AG20443 (cell line): Measurements from ENCODE around the gene HSPB1.
"Not testable (repeated sequence)": the region's sequence is repeated elsewhere in the genome, so short reads cannot be mapped to it uniquely, and the experiment has no call there.

Experiments used
- DNase-seq: peaks from one replicate; pipeline ENCODE4 v3.0.0; 2012; ENCODE audit warnings: low spot score, mixed read lengths

The HSPB1 gene

DNA sequence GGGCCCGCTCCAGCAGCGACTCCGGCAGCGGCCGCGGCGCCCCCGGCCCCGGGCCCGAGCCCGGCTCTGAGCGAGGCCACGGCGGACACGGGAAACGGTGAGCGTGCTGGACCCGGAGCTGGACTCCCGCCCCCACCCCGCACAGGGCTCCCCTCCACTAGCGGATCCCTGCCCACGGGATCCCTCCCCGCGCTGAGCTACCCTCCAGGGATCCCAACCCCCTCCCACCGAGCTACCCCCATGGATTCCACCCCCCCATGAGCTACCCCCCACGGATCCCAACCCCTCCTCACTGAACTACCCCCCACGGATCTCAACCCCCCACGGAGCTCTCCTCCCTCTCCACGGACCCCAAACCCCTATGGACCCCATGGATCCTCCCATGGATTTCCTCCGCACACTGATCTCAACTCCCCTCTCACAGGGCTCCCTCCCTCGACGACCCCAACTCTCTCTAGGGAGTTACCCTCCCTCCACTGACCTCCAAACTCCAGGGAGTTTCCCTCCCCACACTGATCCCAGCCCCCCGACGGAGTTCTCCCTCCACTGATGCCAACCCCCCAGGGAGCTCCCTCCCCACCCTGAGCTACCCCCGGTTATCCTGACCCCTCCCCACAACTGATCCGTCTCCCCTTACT, 20.6 kb upstream of the HSPB1 start:
- no peak for DNase-seq

DNA sequence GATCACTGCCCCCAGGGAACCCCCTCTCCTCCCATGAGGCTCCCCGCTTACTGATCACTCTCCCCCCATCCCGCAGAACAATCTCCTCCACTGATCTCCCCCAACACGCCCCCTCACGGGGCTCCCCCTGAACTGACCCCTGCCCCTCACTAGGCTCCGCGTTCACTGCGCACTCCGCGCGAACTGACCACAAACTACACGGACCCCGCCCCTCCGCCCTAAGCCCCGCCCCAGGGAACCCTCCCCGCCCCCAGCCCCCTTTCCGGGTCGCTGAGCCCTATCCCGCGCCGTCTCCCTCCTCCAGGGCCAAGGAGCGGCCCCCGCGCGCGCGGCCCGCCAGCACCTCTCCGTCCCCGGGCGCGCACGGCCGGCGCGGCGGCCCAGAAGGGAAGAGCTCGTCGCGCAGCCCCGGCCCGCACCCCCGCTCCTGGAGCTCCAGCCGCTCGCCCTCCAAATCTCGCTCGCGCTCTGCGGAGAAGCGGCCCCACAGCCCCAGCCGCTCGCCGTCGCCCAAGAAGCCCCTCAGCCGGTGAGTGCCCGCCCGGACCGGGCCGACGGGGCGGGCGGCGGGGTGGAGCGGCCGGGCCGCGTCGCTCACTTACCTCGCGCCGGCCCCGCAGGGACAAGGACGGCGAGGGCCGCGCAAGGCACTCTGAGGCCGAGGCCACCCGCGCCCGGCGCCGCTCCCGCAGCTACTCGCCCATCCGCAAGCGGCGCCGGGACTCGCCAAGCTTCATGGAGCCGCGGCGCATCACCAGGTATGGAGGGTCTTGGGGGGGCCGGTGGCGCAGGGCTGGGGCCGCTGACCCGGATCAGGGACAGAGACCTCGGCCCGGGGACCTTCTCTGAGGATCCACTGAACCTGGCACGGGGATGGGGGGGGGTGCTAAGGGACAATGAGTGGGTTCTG, 19.9 kb upstream of the HSPB1 start:
- no peak for DNase-seq

DNA sequence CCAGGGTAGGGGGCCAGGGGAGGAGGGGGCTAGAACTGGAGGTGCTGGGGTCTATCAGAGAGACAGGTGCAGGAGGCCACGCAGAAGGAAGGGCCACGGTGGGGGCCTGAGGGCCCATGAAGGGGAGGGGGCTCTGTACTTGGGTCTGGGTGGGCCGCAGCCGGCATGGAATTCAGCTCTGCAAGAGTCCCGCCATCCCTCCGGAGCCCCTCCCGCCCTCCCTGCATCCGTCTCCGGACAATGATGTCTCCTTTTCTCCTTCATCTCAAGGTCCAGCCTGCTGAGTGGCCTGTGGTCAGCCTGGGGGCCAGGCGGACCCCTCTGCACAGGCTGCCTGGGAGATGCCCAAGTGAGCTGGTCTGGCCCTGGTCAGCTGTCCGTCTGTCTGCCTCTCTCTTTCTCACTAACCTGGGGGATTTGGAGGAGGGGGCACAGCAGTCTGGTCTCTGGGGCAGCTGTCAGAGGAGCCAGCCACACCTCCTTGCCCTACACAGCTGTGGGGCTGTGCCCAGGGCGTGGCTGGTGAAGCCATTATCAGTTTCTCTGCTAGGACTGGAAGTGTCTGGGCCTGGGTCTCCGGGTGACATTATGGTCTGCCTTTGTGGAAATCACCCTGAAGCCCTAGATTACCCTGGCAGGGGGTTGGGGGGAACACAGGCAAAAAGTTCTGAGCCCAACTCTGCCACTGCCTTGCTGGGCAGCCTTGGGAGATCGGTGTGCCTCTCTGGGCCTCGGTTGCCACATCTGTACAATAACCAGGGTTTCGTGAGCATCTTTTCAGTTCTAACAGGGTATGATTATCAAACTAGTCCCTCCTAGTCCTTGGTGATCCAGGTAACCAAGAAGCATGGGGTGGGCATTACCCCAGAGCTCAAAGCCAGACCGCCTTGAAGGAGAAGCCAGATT, 19.0 kb upstream of the HSPB1 start:
- no peak for DNase-seq

DNA sequence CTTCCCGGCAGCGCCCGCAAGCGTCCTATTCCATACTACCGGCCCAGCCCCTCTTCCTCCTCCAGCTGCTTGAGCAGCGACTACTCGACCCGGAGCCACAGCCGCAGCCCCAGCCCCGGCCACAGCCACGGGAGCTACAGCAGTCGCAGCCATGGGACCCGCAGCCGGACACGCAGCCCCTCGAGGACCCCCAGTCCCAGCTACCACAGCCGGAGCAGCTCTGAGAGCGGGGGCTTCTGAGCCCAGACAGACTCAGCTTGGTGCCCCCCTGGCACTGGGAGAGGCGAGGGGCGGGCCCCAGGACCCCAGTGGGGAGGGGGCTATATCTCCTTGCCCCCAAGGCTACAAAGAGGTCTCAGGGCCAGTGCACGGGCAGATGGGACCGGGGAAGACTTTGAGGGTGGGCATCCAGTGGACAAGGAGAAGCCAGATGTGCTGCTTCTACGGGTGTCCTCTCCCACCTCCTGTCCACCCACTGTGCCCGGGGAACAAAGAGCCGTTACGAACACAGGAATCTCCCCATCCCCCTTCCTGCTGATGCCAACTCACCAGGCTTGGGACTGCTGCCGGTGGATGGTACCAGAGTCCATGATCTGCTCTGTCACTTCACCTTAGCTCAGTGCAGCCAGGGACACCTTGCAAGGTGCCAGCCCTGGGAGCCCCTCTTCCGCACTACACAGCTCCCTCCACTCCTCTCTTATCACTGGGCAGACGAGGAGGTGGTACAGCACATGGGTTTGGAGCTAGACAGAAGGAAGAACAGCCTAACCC, 16.7 kb upstream of the HSPB1 start:
- DNase-seq: no peak

DNA sequence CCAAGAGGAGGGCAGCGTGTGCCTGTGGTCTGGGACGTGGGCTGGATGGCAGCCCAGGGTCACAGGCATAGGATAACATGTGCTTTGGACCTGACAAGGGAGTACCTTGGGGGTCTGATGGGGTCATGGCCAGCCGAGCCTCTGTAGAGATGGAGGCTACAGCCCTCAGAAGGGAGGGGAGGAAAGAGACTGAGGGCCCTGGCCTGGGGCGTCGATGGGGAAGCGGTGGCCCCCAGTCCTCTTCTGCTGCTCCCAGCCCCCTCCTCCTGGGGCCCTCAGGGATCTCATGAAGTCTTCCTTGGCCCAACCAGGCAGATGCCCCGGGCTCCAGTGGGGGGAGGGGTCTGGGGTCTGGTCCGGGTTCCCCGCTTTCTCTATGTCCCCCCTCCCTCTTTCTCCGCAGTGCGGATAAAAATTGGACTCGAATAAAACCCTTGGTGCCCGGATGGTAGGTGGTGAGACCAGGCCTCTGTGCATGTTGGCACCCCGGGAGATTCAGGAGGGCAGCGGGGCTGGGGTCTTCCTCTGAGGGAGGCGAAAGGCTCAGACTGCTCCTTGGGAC, 15.6 kb upstream of the HSPB1 start:
- no peak for DNase-seq

DNA sequence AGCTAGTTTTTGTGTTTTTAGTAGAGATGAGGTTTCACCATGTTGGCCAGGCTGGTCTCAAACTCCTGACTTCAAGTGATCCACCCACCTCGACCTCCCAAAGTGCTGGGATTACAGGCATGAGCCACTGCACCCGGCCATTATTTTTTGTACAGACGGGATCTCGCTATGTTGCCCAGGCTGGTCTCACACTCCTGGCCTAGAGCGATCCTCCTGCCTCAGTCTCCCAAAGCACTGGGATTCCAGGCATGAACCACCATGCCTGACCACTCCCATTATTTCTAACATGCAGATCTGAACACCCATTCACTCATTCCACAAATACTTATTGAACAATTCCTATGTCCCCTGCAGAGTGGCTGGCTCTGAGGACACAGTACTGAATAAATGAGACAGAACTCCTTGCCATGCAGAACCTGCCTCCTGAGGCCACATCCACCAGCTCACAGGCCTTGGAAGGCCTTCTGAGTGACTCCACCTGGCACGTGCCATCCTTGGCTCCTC, 11.6 kb upstream of the HSPB1 start:
- DNase-seq: not testable (repeated sequence)

DNA sequence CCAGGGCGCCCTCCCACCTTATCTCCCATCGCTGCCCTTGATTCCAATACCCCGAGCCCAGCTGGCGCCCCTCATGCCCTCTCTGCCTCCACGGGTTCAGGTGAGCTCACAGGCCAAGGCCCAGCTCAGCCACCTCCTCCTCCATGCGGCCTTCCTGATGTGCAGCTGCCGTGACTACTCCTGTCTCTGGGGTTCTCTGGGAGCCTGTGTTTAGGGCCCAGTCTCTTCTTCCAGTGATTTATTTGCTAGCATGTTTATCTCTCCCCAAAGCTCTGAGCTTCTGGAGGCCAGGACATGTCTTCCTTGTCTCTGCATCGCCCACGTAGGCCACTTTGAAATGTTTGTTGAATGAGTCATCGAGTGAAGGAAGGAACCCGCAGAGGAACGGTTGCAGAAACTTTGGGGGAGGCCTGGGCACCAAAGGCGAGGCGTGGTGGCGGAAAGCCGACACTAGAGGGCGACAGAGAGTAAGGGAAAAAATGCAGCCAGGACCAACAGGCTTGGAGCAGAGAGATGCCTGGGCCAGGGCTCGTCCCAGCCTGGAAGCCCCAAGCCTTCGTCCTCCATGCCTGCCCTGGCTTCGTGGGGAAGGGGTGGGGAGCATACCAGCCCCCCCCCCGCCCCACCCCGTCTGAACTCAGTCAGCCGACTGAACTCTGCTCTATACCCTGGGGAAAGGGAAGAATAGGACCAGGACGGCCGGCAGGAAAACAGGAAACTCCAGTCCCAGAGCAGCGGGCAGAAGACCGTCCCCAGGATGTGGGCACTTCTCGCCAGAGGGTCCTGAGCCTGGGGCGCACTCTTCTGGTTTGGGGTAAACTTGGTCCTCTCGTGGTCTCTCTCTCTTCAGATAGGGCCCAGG, 10.9 kb upstream of the HSPB1 start:
- peak; percentile 91 for DNase-seq

DNA sequence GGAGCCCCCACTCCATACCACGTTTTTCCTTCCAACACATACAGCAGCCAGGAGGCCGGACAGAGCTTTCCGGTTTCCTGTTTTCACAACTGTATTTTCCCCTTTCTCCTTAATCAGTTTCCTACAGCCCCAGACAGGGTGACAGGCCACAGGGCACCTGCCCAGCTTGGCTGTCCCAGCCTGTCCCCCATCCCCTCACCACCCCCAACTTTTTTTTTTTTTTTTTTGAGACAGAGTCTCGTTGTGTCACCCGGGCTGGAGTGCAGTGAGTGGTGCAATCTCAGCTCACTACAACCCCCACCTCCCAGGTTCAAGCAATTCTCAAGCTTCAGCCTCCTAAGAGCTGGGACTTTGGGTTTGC, 10.3 kb upstream of the HSPB1 start:
- DNase-seq: no peak

DNA sequence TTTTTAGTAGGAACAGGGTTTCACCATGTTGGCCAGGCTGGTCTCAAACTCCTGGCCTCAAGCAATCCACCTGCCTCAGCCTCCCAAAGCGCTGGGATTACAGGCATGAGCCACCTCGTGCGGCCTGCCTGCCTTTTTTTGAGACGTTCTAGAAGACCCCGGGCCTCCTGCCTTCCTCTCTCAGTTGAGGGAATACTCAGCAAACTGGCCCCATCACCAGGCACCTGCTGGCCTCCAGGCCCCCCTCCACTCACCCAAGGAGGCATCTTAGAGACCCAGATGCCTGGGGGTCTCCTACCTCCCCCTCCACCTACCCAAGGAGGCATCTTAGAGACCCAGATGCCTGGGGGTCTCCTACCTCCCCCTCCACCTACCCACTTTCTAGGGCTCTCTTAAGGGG, 9.6 kb upstream of the HSPB1 start:
- not testable (repeated sequence) for DNase-seq

DNA sequence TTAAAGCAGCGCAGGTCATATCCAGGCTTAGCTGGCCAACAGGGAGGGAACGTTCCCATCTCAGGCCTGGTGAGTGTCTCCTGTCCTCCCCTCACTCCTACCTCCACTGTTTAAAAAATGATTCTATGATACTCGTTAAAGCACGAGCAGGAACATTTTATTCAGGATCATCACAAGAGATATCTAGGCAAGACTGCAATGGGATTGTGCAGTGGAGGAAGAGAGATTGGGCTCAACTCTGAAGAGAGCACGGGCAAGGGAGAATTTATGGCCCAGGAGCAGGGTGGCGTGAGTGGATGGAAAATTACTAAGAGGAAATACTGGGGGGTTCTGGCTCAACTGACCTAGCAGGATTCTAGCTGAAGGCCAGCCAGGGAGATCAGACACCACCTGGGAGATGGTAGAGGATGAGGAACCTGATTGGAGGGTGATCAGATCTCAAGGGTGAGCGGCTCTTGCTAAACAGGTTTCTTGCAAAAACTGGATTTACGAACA, 9.0 kb upstream of the HSPB1 start:
- DNase-seq: no peak

DNA sequence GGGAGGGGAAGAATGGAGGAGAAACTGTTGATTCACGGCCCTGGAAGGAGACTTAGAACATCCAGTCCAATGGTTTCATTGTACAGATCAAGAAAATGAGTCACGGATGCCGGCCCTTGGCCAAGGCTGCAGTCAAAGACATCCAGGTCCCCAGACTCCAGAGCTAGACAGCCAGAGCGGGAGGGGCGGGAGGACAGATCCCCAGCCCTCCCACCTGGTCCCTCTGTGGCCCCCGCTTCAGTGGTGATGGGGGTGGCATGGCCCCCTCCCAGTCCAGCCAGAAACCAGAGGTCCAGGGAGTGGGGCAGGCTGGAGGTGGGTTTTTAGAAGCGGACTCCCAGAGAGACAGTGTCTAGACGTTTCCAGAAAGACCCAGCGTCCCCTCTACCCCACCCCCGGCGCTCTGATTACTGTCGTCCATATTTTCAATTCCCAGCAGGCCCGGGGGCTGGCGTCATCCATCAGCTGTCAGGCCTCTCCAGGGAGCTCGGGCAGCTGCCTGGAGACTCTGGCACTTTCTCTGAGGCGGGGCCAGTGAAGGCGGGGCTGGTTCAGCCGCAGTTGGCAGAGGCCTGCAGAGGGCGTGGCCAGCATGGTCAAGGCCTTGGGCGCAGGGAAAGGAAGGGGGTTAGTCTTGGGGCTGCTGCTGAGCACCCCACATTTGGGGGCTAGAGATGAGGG, 8.0 kb upstream of the HSPB1 start:
- peak; percentile 85 for DNase-seq

DNA sequence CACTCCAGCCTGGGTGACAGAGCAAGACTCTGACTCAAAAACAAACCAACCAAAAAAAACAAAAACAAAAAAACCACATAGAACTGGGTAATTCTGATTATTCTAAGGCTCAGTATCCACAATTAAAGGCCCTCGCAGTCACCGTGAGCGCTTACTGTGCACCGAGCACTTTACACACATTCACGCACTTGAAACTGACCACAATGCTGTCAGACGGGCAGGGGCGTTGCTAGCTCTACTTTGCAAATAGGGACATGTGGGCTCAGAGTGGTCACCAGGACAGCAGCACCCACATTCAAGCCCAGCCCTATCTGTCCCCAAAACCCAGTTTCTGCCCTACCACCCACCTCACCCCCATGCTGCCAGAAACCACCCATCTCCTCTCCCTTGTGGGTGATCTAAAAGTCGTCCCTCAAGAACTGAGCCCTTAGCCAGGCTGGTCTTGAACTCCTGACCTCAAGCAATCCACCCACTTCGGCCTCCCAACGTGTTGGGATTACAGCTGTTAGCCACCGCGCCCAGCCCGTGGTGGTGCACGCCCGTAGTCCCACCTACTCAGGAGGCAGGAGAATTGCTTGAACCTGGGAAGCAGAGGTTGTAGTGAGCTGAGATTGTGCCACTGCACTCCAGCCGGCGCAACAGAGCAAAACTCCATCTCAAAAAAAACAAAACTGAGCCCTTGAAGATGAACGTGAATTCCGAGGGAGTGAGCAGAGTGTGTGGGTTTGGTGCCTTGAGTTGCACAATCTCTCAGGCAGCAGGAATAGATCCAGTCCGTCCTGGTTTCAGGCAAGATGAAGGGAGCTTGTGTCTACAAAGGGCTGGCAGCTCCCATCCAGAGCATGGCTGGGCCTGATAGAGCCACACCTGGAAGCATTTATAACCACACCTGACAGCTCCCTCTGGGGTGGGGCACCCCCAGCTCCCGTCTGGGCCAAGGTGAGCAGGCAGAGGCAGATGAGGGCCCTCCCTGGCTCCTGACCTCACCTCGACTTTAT, 5.4 kb upstream of the HSPB1 start:
- DNase-seq: peak; percentile 76

DNA sequence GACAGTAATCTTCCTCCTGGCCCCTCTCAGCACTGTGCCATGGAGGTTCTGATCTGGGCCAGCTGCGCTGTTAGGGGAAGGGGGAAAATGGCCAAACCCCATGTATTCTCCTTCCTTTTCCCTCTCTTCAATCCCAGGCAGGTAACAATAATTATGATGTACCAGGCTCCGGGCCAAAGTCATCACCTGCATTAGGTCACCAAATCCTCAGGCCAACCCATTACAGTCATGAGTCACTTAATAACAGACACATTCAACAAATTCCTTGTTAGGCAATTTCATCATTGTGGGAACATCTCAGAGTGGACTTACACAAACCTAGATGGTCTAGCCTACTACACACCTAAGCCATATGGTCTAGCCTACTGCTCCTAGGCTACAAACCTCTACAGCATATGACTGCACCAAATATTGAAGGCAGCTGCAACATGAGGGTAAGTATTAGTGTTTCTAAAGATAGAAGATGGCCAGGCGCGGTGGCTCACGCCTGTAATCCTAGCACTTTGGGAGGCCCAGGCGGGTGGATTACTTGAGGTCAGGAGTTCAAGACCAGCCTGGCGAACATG, 2.2 kb upstream of the HSPB1 start:
- no peak for DNase-seq

DNA sequence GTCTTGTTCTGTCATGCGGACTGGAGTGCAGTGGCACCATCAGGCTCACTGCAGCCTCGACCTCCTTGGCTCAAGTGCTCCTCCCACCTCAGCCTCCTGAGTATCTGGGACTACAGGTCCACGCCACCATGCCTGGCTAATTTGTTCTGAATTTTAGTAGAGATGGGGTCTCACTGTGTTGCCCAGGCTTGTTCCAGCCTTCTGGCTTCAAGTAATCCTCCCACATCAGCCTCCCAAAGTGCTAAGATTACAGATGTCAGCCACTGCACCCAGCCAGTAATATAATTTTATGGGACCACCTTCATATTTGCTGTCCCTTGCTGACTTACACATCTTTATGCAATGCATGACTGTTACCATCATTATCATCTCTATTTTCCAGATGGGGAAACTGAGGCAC, 1.5 kb upstream of the HSPB1 start:
- no peak for DNase-seq

DNA sequence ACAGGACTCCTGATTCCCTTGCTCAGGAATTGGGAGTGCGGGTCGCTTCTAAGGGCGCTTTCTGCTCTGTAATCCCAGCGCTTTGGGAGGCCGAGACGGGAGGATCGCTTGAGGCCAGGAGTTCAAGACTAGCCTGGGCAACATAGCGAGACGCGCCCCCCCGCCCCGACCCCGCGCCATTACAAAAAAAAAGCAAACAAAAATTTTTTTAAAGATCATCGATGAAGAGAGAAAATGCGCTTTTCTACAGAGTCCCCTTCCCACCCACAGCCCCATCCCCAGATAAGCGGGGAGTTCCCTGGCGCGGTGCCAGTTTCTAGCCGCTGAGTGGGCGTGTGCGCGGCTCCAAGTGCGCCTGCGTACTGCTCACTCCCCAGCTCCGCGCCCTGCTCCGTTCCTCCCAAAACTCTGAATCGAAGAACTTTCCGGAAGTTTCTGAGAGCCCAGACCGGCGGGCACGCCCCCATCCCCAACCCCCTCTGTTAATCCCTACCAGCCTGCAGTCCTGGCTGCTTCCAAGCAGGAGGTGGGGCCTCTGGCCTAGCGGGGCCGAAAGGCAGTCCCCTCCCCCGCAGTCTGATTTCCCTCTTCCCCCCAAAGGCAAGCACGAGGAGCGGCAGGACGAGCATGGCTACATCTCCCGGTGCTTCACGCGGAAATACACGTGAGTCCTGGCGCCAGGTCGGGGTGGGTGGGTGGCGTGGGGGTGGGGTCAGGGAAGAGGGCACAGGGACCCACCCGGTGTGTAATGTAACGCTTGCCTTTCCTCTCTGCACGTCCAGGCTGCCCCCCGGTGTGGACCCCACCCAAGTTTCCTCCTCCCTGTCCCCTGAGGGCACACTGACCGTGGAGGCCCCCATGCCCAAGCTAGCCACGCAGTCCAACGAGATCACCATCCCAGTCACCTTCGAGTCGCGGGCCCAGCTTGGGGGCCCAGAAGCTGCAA, 1.0 kb downstream of the HSPB1 start:
- DNase-seq: peak; percentile 95

DNA sequence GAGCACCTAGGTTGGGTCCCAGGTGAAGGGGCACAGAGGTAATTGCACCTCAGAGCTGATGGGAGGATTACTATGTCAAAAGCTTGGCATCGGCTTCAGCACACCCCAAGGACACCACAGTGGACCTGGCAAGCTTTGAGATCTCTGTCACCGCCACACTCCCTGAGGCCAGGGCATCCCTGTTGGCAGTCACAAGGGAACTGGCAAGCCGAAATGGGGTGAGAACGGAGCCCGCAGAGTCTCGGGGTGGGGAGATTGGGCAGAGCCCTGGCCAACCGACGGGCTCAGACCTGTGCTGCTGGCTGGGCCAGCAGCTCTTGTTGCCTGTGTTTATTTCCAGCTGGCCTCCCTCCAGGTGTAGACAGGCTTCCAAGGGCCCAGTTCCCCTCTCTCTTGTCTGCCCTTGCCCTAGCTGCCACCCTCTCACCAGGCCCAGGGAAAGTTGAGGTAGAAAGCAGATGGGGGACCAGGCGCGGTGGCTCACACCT, 2.5 kb downstream of the HSPB1 start:
- no peak for DNase-seq

DNA sequence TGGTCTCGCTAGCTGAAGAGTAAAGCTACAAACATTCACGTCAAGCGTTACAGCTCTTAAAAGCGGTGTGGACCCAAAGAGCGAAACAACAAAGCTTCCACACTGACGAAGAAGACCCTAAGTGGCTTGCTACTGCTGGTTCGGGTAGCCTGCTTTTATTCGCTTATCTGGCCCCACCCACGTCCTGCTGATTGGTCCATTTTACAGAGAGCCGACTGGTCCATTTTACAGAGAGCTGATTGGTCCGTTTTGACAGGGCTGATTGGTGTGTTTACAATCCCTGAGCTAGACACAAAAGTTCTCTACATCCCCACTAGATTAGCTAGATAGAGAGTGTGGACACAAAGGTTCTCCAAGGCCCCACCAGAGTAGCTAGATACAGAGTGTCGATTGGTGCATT, 6.4 kb downstream of the HSPB1 start:
- not testable (repeated sequence) for DNase-seq
